Astrocyte (in vitro differentiated cells and primary cell): Measurements from ENCODE around the gene ABCC10. TPM values are rescaled to one million over a fixed set of nuclear protein-coding genes. Genes with fewer than 3 reads are reported as not detected.
A peak's percentile ranks its signal among the peaks of the same experiment; 100 is the strongest.

Experiments
- DNase-seq: peaks from one replicate; pipeline ENCODE4 v3.0.0-alpha.2; 2010; ENCODE audit warnings: low read depth
- FAIRE-seq: peaks from 2 replicates; lab custom pipeline; 2011; peaks lifted over from hg19 to GRCh38; lab: Jason Lieb, UNC
- H2AFZ ChIP-seq: 2 replicates; pipeline ENCODE4 v1.6.0; 2012; ENCODE audit warnings: low read depth, low read length, inconsistent platforms
- H3K27ac ChIP-seq: 2 replicates; pipeline ENCODE4 v1.5.1; 2011; ENCODE audit warnings: low read depth, low read length, inconsistent platforms
- H3K27me3 ChIP-seq: 2 replicates; pipeline ENCODE4 v1.6.0; 2011; ENCODE audit warnings: low read length, inconsistent platforms; ENCODE audit not compliant: insufficient read depth
- H3K36me3 ChIP-seq: 2 replicates; pipeline ENCODE4 v1.5.1; 2011; ENCODE audit warnings: low read length, inconsistent platforms; ENCODE audit not compliant: insufficient read depth
- H3K4me1 ChIP-seq: 2 replicates; pipeline ENCODE4 v1.5.1; 2011; ENCODE audit warnings: low read length, inconsistent platforms; ENCODE audit not compliant: insufficient read depth
- H3K4me2 ChIP-seq: 2 replicates; pipeline ENCODE4 v1.6.0; 2012; ENCODE audit warnings: low read length, inconsistent platforms
- H3K4me3 ChIP-seq: 2 replicates; pipeline ENCODE4 v1.5.1; 2011; ENCODE audit warnings: low read depth, mild to moderate bottlenecking, low read length, inconsistent platforms; ENCODE audit not compliant: insufficient read depth
- H3K79me2 ChIP-seq: 2 replicates; pipeline ENCODE4 v1.6.0; 2012; ENCODE audit warnings: mild to moderate bottlenecking, low read length, inconsistent platforms; ENCODE audit not compliant: insufficient read depth
- H3K9ac ChIP-seq: 2 replicates; pipeline ENCODE4 v1.6.0; 2012; ENCODE audit warnings: mild to moderate bottlenecking, low read length, inconsistent platforms
- H3K9me3 ChIP-seq: 2 replicates; pipeline ENCODE4 v1.5.1; 2012; ENCODE audit warnings: low read depth, mild to moderate bottlenecking, low read length, inconsistent platforms; ENCODE audit not compliant: insufficient read depth
- H4K20me1 ChIP-seq: 2 replicates; pipeline ENCODE4 v1.6.0; 2012; ENCODE audit warnings: low read length, inconsistent platforms; ENCODE audit not compliant: insufficient read depth
- H3K27ac Mint-ChIP-seq: one replicate; pipeline ENCODE4 v1.8.0; 2021; ENCODE audit warnings: mild to moderate bottlenecking, mixed read lengths; ENCODE audit not compliant: unreplicated experiment
- H3K27me3 Mint-ChIP-seq: one replicate; pipeline ENCODE4 v1.8.0; 2021; ENCODE audit warnings: low read depth, mixed read lengths; ENCODE audit not compliant: unreplicated experiment
- H3K36me3 Mint-ChIP-seq: one replicate; pipeline ENCODE4 v1.8.0; 2021; ENCODE audit warnings: low read depth, mixed read lengths; ENCODE audit not compliant: unreplicated experiment
- H3K4me1 Mint-ChIP-seq: one replicate; pipeline ENCODE4 v1.8.0; 2021; ENCODE audit warnings: low read depth, mixed read lengths; ENCODE audit not compliant: unreplicated experiment
- H3K4me3 Mint-ChIP-seq: one replicate; pipeline ENCODE4 v1.8.0; 2021; ENCODE audit warnings: mild to moderate bottlenecking, moderate library complexity, mixed read lengths; ENCODE audit not compliant: unreplicated experiment
- H3K9me3 Mint-ChIP-seq: one replicate; pipeline ENCODE4 v1.8.0; 2021; ENCODE audit warnings: mild to moderate bottlenecking, mixed read lengths; ENCODE audit not compliant: unreplicated experiment
- EZH2 ChIP-seq: IDR thresholded peaks from 2 replicates; pipeline ENCODE4 v1.6.1; 2012; ENCODE audit warnings: mild to moderate bottlenecking, low read length, inconsistent platforms; ENCODE audit not compliant: insufficient read depth
- total RNA-seq: library from RNA; stranded (reverse); gene quantifications from 2 replicates; pipeline ENCODE4 v1.2.1, GENCODE V29; 2021
- TF ChIP-seq, protein P1 (sequence below): IDR thresholded peaks from 2 replicates; pipeline ENCODE4 v1.5.1; 2011; ENCODE audit warnings: low read depth, mild to moderate bottlenecking, inconsistent platforms, low read length, moderate library complexity; ENCODE audit not compliant: insufficient read depth

ABCC10 gene
- total RNA-seq, 1 donor from 2014 or later = 37.2 TPM

DNA sequence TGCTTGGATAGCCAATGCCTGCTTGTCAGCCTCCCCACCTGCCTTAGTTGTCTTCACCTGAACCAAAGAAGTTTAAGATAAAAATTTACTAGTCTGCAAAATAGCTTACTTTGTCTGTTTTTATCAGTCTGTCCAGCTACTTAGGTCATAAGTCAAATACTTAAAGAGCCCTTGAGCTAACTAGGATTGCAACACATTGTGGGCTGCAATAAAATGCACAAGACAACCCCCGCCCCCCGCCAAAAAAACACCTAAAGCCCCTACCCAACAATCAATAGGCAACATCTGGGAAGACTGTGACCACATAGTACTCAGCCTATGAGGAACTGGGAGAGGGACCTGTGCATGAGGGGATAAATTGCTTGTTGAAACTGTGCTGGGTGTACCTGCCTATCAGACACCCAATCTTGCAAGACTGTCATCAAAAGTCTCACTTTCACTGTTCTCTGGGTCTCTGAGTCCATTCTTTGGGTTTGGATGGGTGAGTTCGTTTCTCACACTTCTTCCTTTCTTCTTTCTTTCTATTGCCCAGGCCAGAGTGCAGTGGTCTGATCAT is 27.3 kb upstream of the ABCC10 start:
- Histone ChIP-seq H3K79me2 (no peaks in the 10 kb centered on the region), H3K9me3 (no peaks in the 10 kb centered on the region), H3K4me3 (no peak overlapping the region), H3K36me3 (no peaks in the 10 kb centered on the region), H3K4me2 (no peak overlapping the region), H3K9ac (no peak overlapping the region), H3K27me3 (peaks cover 15% of the 10 kb centered on the region), H3K4me1 (no peaks in the 10 kb centered on the region), H4K20me1 (no peaks in the 10 kb centered on the region), H2AFZ (no peak overlapping the region), H3K27ac (no peak overlapping the region)
- H3K9me3 Mint-ChIP-seq = no peaks in the 10 kb centered on the region
- peaks cover 2% of the 10 kb centered on the region for H3K4me1 Mint-ChIP-seq
- H3K27me3 Mint-ChIP-seq = peaks cover 21% of the 10 kb centered on the region
- DNase-seq = no peak
- H3K4me3 Mint-ChIP-seq = no peak overlapping the region
- H3K27ac Mint-ChIP-seq = no peak overlapping the region
- FAIRE-seq = no peak
- no peak for TF ChIP-seq EZH2
- TF ChIP-seq, protein P1, sequence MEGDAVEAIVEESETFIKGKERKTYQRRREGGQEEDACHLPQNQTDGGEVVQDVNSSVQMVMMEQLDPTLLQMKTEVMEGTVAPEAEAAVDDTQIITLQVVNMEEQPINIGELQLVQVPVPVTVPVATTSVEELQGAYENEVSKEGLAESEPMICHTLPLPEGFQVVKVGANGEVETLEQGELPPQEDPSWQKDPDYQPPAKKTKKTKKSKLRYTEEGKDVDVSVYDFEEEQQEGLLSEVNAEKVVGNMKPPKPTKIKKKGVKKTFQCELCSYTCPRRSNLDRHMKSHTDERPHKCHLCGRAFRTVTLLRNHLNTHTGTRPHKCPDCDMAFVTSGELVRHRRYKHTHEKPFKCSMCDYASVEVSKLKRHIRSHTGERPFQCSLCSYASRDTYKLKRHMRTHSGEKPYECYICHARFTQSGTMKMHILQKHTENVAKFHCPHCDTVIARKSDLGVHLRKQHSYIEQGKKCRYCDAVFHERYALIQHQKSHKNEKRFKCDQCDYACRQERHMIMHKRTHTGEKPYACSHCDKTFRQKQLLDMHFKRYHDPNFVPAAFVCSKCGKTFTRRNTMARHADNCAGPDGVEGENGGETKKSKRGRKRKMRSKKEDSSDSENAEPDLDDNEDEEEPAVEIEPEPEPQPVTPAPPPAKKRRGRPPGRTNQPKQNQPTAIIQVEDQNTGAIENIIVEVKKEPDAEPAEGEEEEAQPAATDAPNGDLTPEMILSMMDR = no peak
- H3K36me3 Mint-ChIP-seq = no peaks in the 10 kb centered on the region

DNA sequence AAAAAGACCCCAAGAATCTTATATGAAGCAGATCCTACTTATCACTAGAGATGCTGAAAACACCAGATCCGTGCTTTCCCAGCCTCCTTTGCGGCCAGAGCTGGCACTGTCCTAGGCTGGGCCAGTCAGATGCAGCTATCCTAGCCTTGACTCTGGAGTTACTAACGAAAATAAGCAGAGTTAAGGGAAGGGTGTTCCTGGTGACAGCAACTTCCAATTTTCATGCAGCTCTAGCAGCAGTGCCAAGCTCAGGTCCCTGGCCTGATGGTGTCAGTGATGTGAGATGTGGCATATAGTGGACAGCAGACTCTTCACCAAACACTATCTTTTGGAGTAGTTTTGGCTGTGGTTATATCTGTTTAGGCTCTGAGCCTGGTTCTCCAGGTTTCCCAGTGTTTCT is 25.6 kb upstream of the ABCC10 start:
- no peak for FAIRE-seq
- Mint-ChIP-seq H3K36me3 (no peaks in the 10 kb centered on the region), H3K27ac (no peak overlapping the region), H3K4me1 (peaks cover 3% of the 10 kb centered on the region), H3K4me3 (peak overlapping the region; percentile 4), H3K9me3 (peaks cover 2% of the 10 kb centered on the region), H3K27me3 (peaks cover 23% of the 10 kb centered on the region)
- Histone ChIP-seq H3K36me3 (no peaks in the 10 kb centered on the region), H3K4me1 (no peaks in the 10 kb centered on the region), H3K27me3 (peaks cover 15% of the 10 kb centered on the region), H3K9ac (no peak overlapping the region), H3K9me3 (no peaks in the 10 kb centered on the region), H2AFZ (no peak overlapping the region), H3K4me2 (no peak overlapping the region), H3K4me3 (no peak overlapping the region), H3K79me2 (no peaks in the 10 kb centered on the region), H3K27ac (no peak overlapping the region), H4K20me1 (no peaks in the 10 kb centered on the region)
- no peak for DNase-seq
- no peak for TF ChIP-seq EZH2
- TF ChIP-seq, protein P1 = no peak

DNA sequence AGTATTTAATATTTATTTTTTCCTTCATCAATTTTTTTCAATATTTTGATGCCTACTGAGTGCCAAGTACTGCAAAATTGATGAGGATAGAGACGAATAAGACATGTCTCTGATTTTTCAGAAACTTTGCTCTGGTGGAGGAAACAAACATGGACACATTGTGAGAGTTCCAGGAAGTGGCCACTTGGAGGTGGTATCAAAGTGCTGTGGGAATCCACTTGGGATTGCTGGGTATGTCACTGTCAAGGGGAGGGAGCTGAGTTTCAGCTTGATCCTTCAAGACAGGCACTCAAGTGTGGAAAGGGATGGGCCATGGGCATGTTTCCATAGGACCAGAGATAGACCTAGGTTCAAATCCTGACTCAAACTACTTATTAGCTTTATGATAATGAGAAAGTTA is 24.5 kb upstream of the ABCC10 start:
- H3K4me2 ChIP-seq = no peak overlapping the region
- FAIRE-seq (no peak), DNase-seq (no peak)
- no peaks in the 10 kb centered on the region for H3K79me2 ChIP-seq
- H4K20me1 ChIP-seq = no peaks in the 10 kb centered on the region
- Mint-ChIP-seq H3K4me3 (no peak overlapping the region), H3K36me3 (no peaks in the 10 kb centered on the region), H3K27ac (no peak overlapping the region), H3K9me3 (peaks cover 2% of the 10 kb centered on the region), H3K27me3 (peaks cover 26% of the 10 kb centered on the region), H3K4me1 (peaks cover 3% of the 10 kb centered on the region)
- H3K9ac ChIP-seq = no peak overlapping the region
- no peak overlapping the region for H3K27ac ChIP-seq
- H3K36me3 ChIP-seq = no peaks in the 10 kb centered on the region
- no peak overlapping the region for H2AFZ ChIP-seq
- H3K4me1 ChIP-seq = no peaks in the 10 kb centered on the region
- TF ChIP-seq, protein P1 = no peak
- no peak for TF ChIP-seq EZH2
- H3K27me3 ChIP-seq = peaks cover 15% of the 10 kb centered on the region
- H3K9me3 ChIP-seq = no peaks in the 10 kb centered on the region
- H3K4me3 ChIP-seq = no peak overlapping the region
